CD4-positive, CD25-positive, alpha-beta regulatory T cell (primary cell): ENCODE results near the gene KCNE3. TPM values are rescaled to one million over a fixed set of nuclear protein-coding genes. Genes with fewer than 3 reads are reported as not detected.
A peak's percentile ranks its signal among the peaks of the same experiment; 100 is the strongest.

Experiments used
- ATAC-seq, 2 donors: fragments of 150-1000 bp; cut with Tn5 transposase; one replicate each; pipeline ENCODE4 v1.10.0; 2021; ENCODE audit warnings: low read depth in 2 of 2, moderate number of reproducible peaks in 2 of 2, moderate library complexity in 1 of 2
- DNase-seq, 3 donors: peaks; one replicate each; pipeline versions ENCODE4 v3.0.0 to v3.0.0-alpha.2; 2012 to 2022; ENCODE audit warnings: mixed read lengths in 1 of 3
- H3K27ac ChIP-seq: one replicate; pipeline ENCODE4 v1.7.0; 2013; ENCODE audit warnings: mild to moderate bottlenecking, low read length; ENCODE audit not compliant: insufficient read depth, poor library complexity, severe bottlenecking
- H3K27me3 ChIP-seq: one replicate; pipeline ENCODE4 v1.7.0; 2013; ENCODE audit warnings: low read length; ENCODE audit not compliant: control insufficient read depth, insufficient read depth
- H3K36me3 ChIP-seq: one replicate; pipeline ENCODE4 v1.7.0; 2013; ENCODE audit warnings: mild to moderate bottlenecking, low read length, moderate library complexity; ENCODE audit not compliant: control insufficient read depth, insufficient read depth
- H3K4me1 ChIP-seq: 2 replicates; pipeline ENCODE4 v1.7.0; 2013; ENCODE audit warnings: mild to moderate bottlenecking, low read length; ENCODE audit not compliant: insufficient read depth, control insufficient read depth, poor library complexity, severe bottlenecking
- H3K4me3 ChIP-seq: one replicate; pipeline ENCODE4 v1.7.0; 2013; ENCODE audit warnings: low read depth, mild to moderate bottlenecking, low read length, moderate library complexity
- H3K9me3 ChIP-seq, 2 experiments: 1 replicate in 1 of 2; 2 replicates in 1 of 2; pipeline ENCODE4 v1.7.0; 2013; ENCODE audit warnings: low read length in 2 of 2, mild to moderate bottlenecking in 1 of 2, moderate library complexity in 1 of 2; ENCODE audit not compliant: control insufficient read depth in 2 of 2
- H3K27ac Mint-ChIP-seq, 3 donors: one replicate each; pipeline ENCODE4 v1.8.0; 2020 to 2022; ENCODE audit warnings: mild to moderate bottlenecking in 3 of 3, mixed read lengths in 3 of 3, moderate library complexity in 2 of 3
- H3K27me3 Mint-ChIP-seq: one replicate; pipeline ENCODE4 v1.8.0; 2022; ENCODE audit warnings: mild to moderate bottlenecking, mixed read lengths
- H3K36me3 Mint-ChIP-seq: one replicate; pipeline ENCODE4 v1.8.0; 2020; ENCODE audit warnings: mixed read lengths
- H3K4me1 Mint-ChIP-seq, 4 donors: one replicate each; pipeline ENCODE4 v1.8.0; 2020 to 2022; ENCODE audit warnings: mixed read lengths in 4 of 4, mild to moderate bottlenecking in 1 of 4
- H3K4me3 Mint-ChIP-seq, 4 donors: one replicate each; pipeline ENCODE4 v1.8.0; 2020 to 2022; ENCODE audit warnings: mild to moderate bottlenecking in 4 of 4, mixed read lengths in 4 of 4, moderate library complexity in 3 of 4
- H3K9me3 Mint-ChIP-seq, 7 donors: one replicate each; pipeline ENCODE4 v1.8.0; 2020 to 2022; ENCODE audit warnings: mixed read lengths in 7 of 7, mild to moderate bottlenecking in 3 of 7, moderate library complexity in 2 of 7
- polyA plus RNA-seq, 4 donors: library from polyadenylated mRNA; unstranded; fragments of 300-500 nt; fragmentation: Illumina TruSeq; gene quantifications; one replicate each; pipeline ENCODE4 v1.2.3, GENCODE V29; 2021
- total RNA-seq: library from RNA; stranded (reverse); gene quantifications from one replicate; pipeline ENCODE4 v1.2.3, GENCODE V29; 2022

The KCNE3 gene
- total and polyA plus RNA-seq, 5 donors from 2014 or later = 0.14 TPM; not detected in 4

DNA sequence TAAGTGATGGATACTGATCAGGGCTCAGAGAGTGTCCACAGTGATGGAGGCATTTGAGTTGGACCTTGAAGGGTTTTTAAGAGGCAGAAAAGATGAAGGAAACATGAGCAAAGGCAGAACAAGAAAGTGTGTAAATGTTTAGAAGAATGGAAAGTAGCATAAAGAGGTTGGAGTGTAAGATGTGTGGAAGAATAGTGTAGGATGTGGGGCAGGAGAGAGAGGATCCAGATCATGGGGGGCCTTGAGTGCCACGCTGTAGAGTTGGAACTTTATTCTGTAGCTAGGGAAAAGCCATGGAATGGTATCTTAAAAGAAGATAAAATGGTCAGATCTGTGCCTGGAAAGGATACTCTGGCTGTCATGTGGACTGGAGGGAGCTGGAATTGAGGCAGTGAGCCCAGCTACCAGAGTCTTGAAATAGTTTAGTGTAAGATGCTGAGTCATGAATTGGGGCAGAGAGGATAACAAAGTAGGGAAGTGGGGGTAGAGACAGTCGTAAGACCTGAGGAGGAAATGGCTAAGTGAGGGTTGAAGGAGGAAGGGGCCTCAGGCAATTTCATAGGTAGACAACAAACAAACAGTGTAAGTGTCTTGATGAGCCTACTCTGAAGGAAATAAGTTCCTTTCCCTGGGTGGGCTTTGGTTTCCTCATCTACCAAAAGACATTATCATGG is 6.7 kb downstream of the KCNE3 start:
- H3K27me3 ChIP-seq = peaks cover 2% of the 10 kb centered on the region
- DNase-seq (peak in 1 of 3 donors; percentile 59), ATAC-seq (peak in 1 of 2 donors; percentile 31)
- H3K9me3 Mint-ChIP-seq = no peaks in the 10 kb centered on the region
- H3K27me3 Mint-ChIP-seq = peaks cover 10% of the 10 kb centered on the region
- H3K9me3 ChIP-seq = no peaks in the 10 kb centered on the region
- H3K4me3 ChIP-seq = no peak overlapping the region
- H3K4me1 ChIP-seq = no peaks in the 10 kb centered on the region
- peaks cover 0 to 2% (median 0%) of the 10 kb centered on the region in 4 donors for H3K4me1 Mint-ChIP-seq
- no peaks in the 10 kb centered on the region for H3K36me3 ChIP-seq
- no peak overlapping the region for H3K27ac ChIP-seq
- H3K27ac Mint-ChIP-seq = no peak overlapping the region
- H3K4me3 Mint-ChIP-seq = no peak overlapping the region
- no peaks in the 10 kb centered on the region for H3K36me3 Mint-ChIP-seq

DNA sequence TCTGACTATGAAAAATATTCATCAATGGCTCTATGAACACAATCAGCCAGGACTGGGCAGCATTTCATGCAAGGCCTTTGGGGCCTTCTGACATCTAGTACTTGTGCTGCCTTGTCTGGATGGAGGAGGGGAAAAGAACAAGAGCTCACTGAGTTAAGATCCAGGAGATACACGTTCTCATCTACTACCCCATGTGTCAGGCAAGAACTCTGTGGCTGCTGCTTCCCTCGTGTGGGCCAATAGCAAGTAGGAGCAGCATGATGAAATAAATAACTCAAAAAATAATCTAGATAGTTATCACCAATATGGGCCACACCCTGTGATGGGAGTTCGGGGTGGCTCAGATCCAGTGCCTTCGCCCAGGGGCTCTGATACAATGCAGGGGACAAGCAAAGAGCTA is 7.3 kb downstream of the KCNE3 start:
- no peaks in the 10 kb centered on the region for H3K36me3 Mint-ChIP-seq
- H3K4me1 ChIP-seq = no peaks in the 10 kb centered on the region

GRCh38 chr11:74459584-74459983 is 7.8 kb downstream of the KCNE3 start:
- no peaks in the 10 kb centered on the region for H3K36me3 Mint-ChIP-seq
- Histone ChIP-seq H3K27ac (no peak overlapping the region), H3K4me1 (no peaks in the 10 kb centered on the region), H3K4me3 (no peak overlapping the region), H3K36me3 (no peaks in the 10 kb centered on the region), H3K9me3 (no peaks in the 10 kb centered on the region), H3K27me3 (no peaks in the 10 kb centered on the region)
- no peak for DNase-seq
- no peak for ATAC-seq
- no peaks in the 10 kb centered on the region for H3K4me1 Mint-ChIP-seq
- no peak overlapping the region for H3K4me3 Mint-ChIP-seq
- no peak overlapping the region for H3K27ac Mint-ChIP-seq
- peaks cover 2% of the 10 kb centered on the region for H3K27me3 Mint-ChIP-seq
- no peaks in the 10 kb centered on the region for H3K9me3 Mint-ChIP-seq

More for the DNA sequence above, 7.3 kb downstream of the KCNE3 start:
- no peak overlapping the region for H3K27ac Mint-ChIP-seq
- Histone ChIP-seq H3K27me3 (peaks cover 1% of the 10 kb centered on the region), H3K9me3 (no peaks in the 10 kb centered on the region), H3K36me3 (no peaks in the 10 kb centered on the region), H3K4me3 (no peak overlapping the region), H3K27ac (no peak overlapping the region)
- peaks cover 0 to 2% (median 0%) of the 10 kb centered on the region in 4 donors for H3K4me1 Mint-ChIP-seq
- DNase-seq (no peak), ATAC-seq (no peak)
- no peak overlapping the region for H3K4me3 Mint-ChIP-seq
- H3K9me3 Mint-ChIP-seq = no peaks in the 10 kb centered on the region
- H3K27me3 Mint-ChIP-seq = peaks cover 7% of the 10 kb centered on the region

DNA sequence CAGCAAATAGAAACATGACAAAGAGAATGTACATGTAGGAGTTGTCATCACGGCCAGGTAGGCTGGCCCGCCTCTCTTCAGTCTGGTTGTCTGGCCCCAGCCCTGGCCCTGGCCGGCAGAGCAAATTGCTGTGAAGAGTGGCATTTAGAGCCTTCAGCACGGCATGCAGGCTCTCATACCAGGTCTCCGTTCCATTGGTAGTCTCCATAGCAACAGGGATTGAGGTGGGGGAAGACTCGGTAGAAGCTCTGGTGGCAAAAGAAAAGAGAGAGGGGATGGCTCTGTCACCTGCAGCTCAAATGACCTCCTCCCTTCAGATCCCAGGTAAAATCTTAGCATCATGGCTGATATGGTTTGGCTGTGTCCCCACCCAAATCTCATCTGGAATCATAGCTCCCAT is 10.0 kb downstream of the KCNE3 start:
- Histone ChIP-seq H3K36me3 (no peaks in the 10 kb centered on the region), H3K4me1 (no peaks in the 10 kb centered on the region), H3K4me3 (no peak overlapping the region), H3K9me3 (no peaks in the 10 kb centered on the region), H3K27me3 (no peaks in the 10 kb centered on the region), H3K27ac (no peak overlapping the region)
- peaks cover 0 to 2% (median 0%) of the 10 kb centered on the region in 4 donors for H3K4me1 Mint-ChIP-seq
- no peak for ATAC-seq
- H3K27me3 Mint-ChIP-seq = no peaks in the 10 kb centered on the region
- no peak overlapping the region for H3K4me3 Mint-ChIP-seq
- H3K9me3 Mint-ChIP-seq = no peaks in the 10 kb centered on the region
- DNase-seq = no peak
- peak overlapping the region in 1 of 3 donors; percentile 48 for H3K27ac Mint-ChIP-seq
- H3K36me3 Mint-ChIP-seq = no peaks in the 10 kb centered on the region

- no peaks in the 10 kb centered on the region for H3K4me1 ChIP-seq
- ATAC-seq = peak in 1 of 2 donors; percentile 41
- H3K4me3 ChIP-seq = no peak overlapping the region
- Mint-ChIP-seq H3K9me3 (peaks cover 0 to 1% (median 0%) of the 10 kb centered on the region in 7 donors), H3K27me3 (no peaks in the 10 kb centered on the region), H3K4me3 (no peak overlapping the region), H3K36me3 (no peaks in the 10 kb centered on the region), H3K4me1 (peaks cover 0 to 6% (median 2%) of the 10 kb centered on the region in 4 donors), H3K27ac (no peak overlapping the region)
- H3K36me3 ChIP-seq = no peaks in the 10 kb centered on the region
- H3K27ac ChIP-seq = no peak overlapping the region
- no peaks in the 10 kb centered on the region for H3K27me3 ChIP-seq
- peak; percentile 29 to 72 (median 46) for DNase-seq
- no peaks in the 10 kb centered on the region for H3K9me3 ChIP-seq
Observed at GRCh38 chr11:74453373-74453975, 13.9 kb downstream of the KCNE3 start.

DNA sequence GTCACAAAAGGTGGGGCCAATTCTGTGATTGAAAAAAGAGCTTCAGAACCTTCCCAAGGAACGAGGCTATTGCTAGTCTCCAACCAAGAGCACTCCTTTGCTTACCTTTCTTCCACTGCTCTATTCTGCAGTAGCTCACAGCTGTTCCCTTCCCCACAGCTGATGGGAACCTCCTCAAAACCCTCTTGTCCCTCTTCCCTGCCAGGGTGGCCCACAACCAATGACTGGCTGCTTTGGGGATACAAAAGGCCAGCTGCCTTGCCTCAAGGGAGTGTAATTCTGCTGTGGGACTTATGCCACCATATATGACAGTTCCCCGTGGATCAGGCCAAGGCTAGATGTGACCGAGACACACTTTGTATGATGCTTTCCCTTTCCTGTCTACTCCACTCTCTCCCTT is 15.0 kb downstream of the KCNE3 start:
- Histone ChIP-seq H3K9me3 (no peaks in the 10 kb centered on the region), H3K27me3 (no peaks in the 10 kb centered on the region), H3K4me1 (no peaks in the 10 kb centered on the region), H3K4me3 (no peak overlapping the region), H3K27ac (no peak overlapping the region), H3K36me3 (no peaks in the 10 kb centered on the region)
- no peak for ATAC-seq
- no peak overlapping the region for H3K27ac Mint-ChIP-seq
- no peak for DNase-seq
- peaks cover 0 to 6% (median 2%) of the 10 kb centered on the region in 4 donors for H3K4me1 Mint-ChIP-seq
- H3K9me3 Mint-ChIP-seq = peaks cover 0 to 1% (median 0%) of the 10 kb centered on the region in 7 donors
- peaks cover 3% of the 10 kb centered on the region for H3K27me3 Mint-ChIP-seq
- no peak overlapping the region for H3K4me3 Mint-ChIP-seq
- H3K36me3 Mint-ChIP-seq = no peaks in the 10 kb centered on the region

- Histone ChIP-seq H3K27ac (no peak overlapping the region), H3K4me1 (no peaks in the 10 kb centered on the region), H3K4me3 (no peak overlapping the region), H3K36me3 (no peaks in the 10 kb centered on the region), H3K27me3 (no peaks in the 10 kb centered on the region), H3K9me3 (no peaks in the 10 kb centered on the region)
- Mint-ChIP-seq H3K9me3 (peaks cover 0 to 1% (median 0%) of the 10 kb centered on the region in 7 donors), H3K27me3 (peaks cover 4% of the 10 kb centered on the region), H3K36me3 (no peaks in the 10 kb centered on the region), H3K27ac (no peak overlapping the region), H3K4me1 (peaks cover 0 to 6% (median 2%) of the 10 kb centered on the region in 4 donors), H3K4me3 (no peak overlapping the region)
- ATAC-seq (no peak), DNase-seq (no peak)
Observed at GRCh38 chr11:74450318-74450717, 17.0 kb downstream of the KCNE3 start.
